ENCODE data around the gene GJA5. TPM values are rescaled to one million over a fixed set of nuclear protein-coding genes. Genes with fewer than 3 reads are reported as not detected.

GJA5 gene
- total and polyA plus RNA-seq, 5 donors: 57.1 to 264 (median 133) TPM

GRCh38 chr1:147726168-147726567 lies 34.2 kb downstream of the GJA5 start:
- H3K4me1 ChIP-seq (ENCODE audit: control insufficient read depth, insufficient read depth, low read length): peaks cover 2% of the 10 kb centered on the region
- H3K9me3 ChIP-seq (ENCODE audit: control insufficient read depth, low read length): no peaks in the 10 kb centered on the region
- DNase-seq: no peak
- WGBS: 45% methylated on average over 2 of the region's 2 CpGs
- no peaks in the 10 kb centered on the region for H3K27me3 ChIP-seq (ENCODE audit: control insufficient read depth, insufficient read depth)
- H3K27ac ChIP-seq (ENCODE audit: low read length): no peak overlapping the region
- H3K4me3 ChIP-seq (ENCODE audit: low read length): no peak overlapping the region
- intact Hi-C loops (cut with DNase I): loop anchor here in 2 of 4 donors (2.0 to 10.0 kb wide), 2 partner anchors 163 to 169 kb away; no protein-coding TSS in a partner anchor
- ATAC-seq: no peak

- Histone ChIP-seq H3K4me3 (ENCODE audit: low read length) (no peak overlapping the region), H3K9me3 (ENCODE audit: control insufficient read depth, low read length) (no peaks in the 10 kb centered on the region), H3K4me1 (ENCODE audit: control insufficient read depth, insufficient read depth, low read length) (peaks cover 2% of the 10 kb centered on the region), H3K27me3 (ENCODE audit: control insufficient read depth, insufficient read depth) (no peaks in the 10 kb centered on the region), H3K27ac (ENCODE audit: low read length) (no peak overlapping the region)
- WGBS: 94% methylated on average over 3 of the region's 3 CpGs
- no peak for ATAC-seq
- intact Hi-C loops (cut with DNase I): loop anchor here in 3 of 4 donors (2.0 to 10.0 kb wide), 3 partner anchors 163 to 169 kb away; no protein-coding TSS in a partner anchor
- no peak for DNase-seq
These were observed 34.7 kb downstream of the GJA5 start for GRCh38 chr1:147725685-147726084.

GRCh38 chr1:147723691-147724323 lies 36.6 kb downstream of the GJA5 start:
- 41% methylated on average over 7 of the region's 7 CpGs for WGBS
- intact Hi-C loops (cut with DNase I): loop anchor here in 3 of 4 donors (1.0 to 10.0 kb wide), 3 partner anchors 167 to 171 kb away; no protein-coding TSS in a partner anchor
- H3K27ac ChIP-seq (ENCODE audit: low read length): peak overlapping the region; percentile 21
- peaks cover 2% of the 10 kb centered on the region for H3K4me1 ChIP-seq (ENCODE audit: control insufficient read depth, insufficient read depth, low read length)
- peak; percentile 89 to 90 for ATAC-seq
- H3K4me3 ChIP-seq (ENCODE audit: low read length): no peak overlapping the region
- H3K27me3 ChIP-seq (ENCODE audit: control insufficient read depth, insufficient read depth): no peaks in the 10 kb centered on the region
- no peaks in the 10 kb centered on the region for H3K9me3 ChIP-seq (ENCODE audit: control insufficient read depth, low read length)
- DNase-seq: peak; percentile 52 to 74 (median 72)

- ATAC-seq: no peak
- Histone ChIP-seq H3K4me1 (ENCODE audit: control insufficient read depth, insufficient read depth, low read length) (peaks cover 2% of the 10 kb centered on the region), H3K4me3 (ENCODE audit: low read length) (no peak overlapping the region), H3K27ac (ENCODE audit: low read length) (no peak overlapping the region), H3K27me3 (ENCODE audit: control insufficient read depth, insufficient read depth) (no peaks in the 10 kb centered on the region), H3K9me3 (ENCODE audit: control insufficient read depth, low read length) (no peaks in the 10 kb centered on the region)
- no peak for DNase-seq
- intact Hi-C loops (cut with DNase I): loop anchor here in 1 of 4 donors (10.0 kb wide), 1 partner anchor 173 kb away; no protein-coding TSS in a partner anchor
- WGBS: 85% methylated on average over 2 of the region's 2 CpGs
These were observed 38.3 kb downstream of the GJA5 start for GRCh38 chr1:147722124-147722523.

GRCh38 chr1:147721716-147722115 lies 38.7 kb downstream of the GJA5 start:
- no peak for ATAC-seq
- no peaks in the 10 kb centered on the region for H3K27me3 ChIP-seq (ENCODE audit: control insufficient read depth, insufficient read depth)
- H3K9me3 ChIP-seq (ENCODE audit: control insufficient read depth, low read length): no peaks in the 10 kb centered on the region
- DNase-seq: no peak
- WGBS: 32% methylated on average over 1 of the region's 1 CpG
- no peak overlapping the region for H3K27ac ChIP-seq (ENCODE audit: low read length)
- H3K4me1 ChIP-seq (ENCODE audit: control insufficient read depth, insufficient read depth, low read length): peaks cover 2% of the 10 kb centered on the region
- no peak overlapping the region for H3K4me3 ChIP-seq (ENCODE audit: low read length)
- intact Hi-C loops (cut with DNase I): loop anchor here in 1 of 4 donors (10.0 kb wide), 1 partner anchor 173 kb away; no protein-coding TSS in a partner anchor

GRCh38 chr1:147720557-147720956 lies 39.8 kb downstream of the GJA5 start:
- 86% methylated on average over 4 of the region's 4 CpGs for WGBS
- intact Hi-C loops (cut with DNase I): loop anchor here in 1 of 4 donors (10.0 kb wide), 1 partner anchor 174 kb away; no protein-coding TSS in a partner anchor
- Histone ChIP-seq H3K4me3 (ENCODE audit: low read length) (no peak overlapping the region), H3K27ac (ENCODE audit: low read length) (no peak overlapping the region), H3K4me1 (ENCODE audit: control insufficient read depth, insufficient read depth, low read length) (peaks cover 2% of the 10 kb centered on the region), H3K9me3 (ENCODE audit: control insufficient read depth, low read length) (no peaks in the 10 kb centered on the region), H3K27me3 (ENCODE audit: control insufficient read depth, insufficient read depth) (no peaks in the 10 kb centered on the region)
- DNase-seq: no peak
- no peak for ATAC-seq

GRCh38 chr1:147719711-147720225 lies 40.6 kb downstream of the GJA5 start:
- H3K4me3 ChIP-seq (ENCODE audit: low read length): no peak overlapping the region
- H3K9me3 ChIP-seq (ENCODE audit: control insufficient read depth, low read length): no peaks in the 10 kb centered on the region
- peaks cover 2% of the 10 kb centered on the region for H3K4me1 ChIP-seq (ENCODE audit: control insufficient read depth, insufficient read depth, low read length)
- WGBS: 54% methylated on average over 7 of the region's 7 CpGs
- intact Hi-C loops (cut with DNase I): loop anchor here in 1 of 4 donors (10.0 kb wide), 1 partner anchor 175 kb away; no protein-coding TSS in a partner anchor
- H3K27ac ChIP-seq (ENCODE audit: low read length): no peak overlapping the region
- ATAC-seq (no peak), DNase-seq (no peak)
- H3K27me3 ChIP-seq (ENCODE audit: control insufficient read depth, insufficient read depth): no peaks in the 10 kb centered on the region

GRCh38 chr1:147719029-147719698 lies 41.2 kb downstream of the GJA5 start:
- 87% methylated on average over 7 of the region's 7 CpGs for WGBS
- DNase-seq: no peak
- no peak overlapping the region for H3K4me3 ChIP-seq (ENCODE audit: low read length)

GRCh38 chr1:147717706-147718097 lies 42.7 kb downstream of the GJA5 start:
- DNase-seq (no peak), ATAC-seq (peak; percentile 38 to 47)
- Histone ChIP-seq H3K27me3 (ENCODE audit: control insufficient read depth, insufficient read depth) (no peaks in the 10 kb centered on the region), H3K9me3 (ENCODE audit: control insufficient read depth, low read length) (no peaks in the 10 kb centered on the region), H3K27ac (ENCODE audit: low read length) (no peak overlapping the region), H3K4me3 (ENCODE audit: low read length) (no peak overlapping the region), H3K4me1 (ENCODE audit: control insufficient read depth, insufficient read depth, low read length) (no peaks in the 10 kb centered on the region)
- intact Hi-C loops (cut with DNase I): no loop called here
- WGBS: 50% methylated on average over 4 of the region's 4 CpGs

More at GRCh38 chr1:147719029-147719698, 41.2 kb downstream of the GJA5 start:
- Histone ChIP-seq H3K9me3 (ENCODE audit: control insufficient read depth, low read length) (no peaks in the 10 kb centered on the region), H3K27ac (ENCODE audit: low read length) (no peak overlapping the region), H3K27me3 (ENCODE audit: control insufficient read depth, insufficient read depth) (no peaks in the 10 kb centered on the region), H3K4me1 (ENCODE audit: control insufficient read depth, insufficient read depth, low read length) (peaks cover 2% of the 10 kb centered on the region)
- no peak for ATAC-seq
- intact Hi-C loops (cut with DNase I): no loop called here

- no peak for DNase-seq
- Histone ChIP-seq H3K4me1 (ENCODE audit: control insufficient read depth, insufficient read depth, low read length) (no peaks in the 10 kb centered on the region), H3K9me3 (ENCODE audit: control insufficient read depth, low read length) (no peaks in the 10 kb centered on the region), H3K27me3 (ENCODE audit: control insufficient read depth, insufficient read depth) (no peaks in the 10 kb centered on the region), H3K27ac (ENCODE audit: low read length) (no peak overlapping the region), H3K4me3 (ENCODE audit: low read length) (no peak overlapping the region)
- intact Hi-C loops (cut with DNase I): no loop called here
- no peak for ATAC-seq
- 91% methylated on average over 6 of the region's 6 CpGs for WGBS
These were observed 43.2 kb downstream of the GJA5 start for GRCh38 chr1:147717051-147717705.

GRCh38 chr1:147712605-147713004 lies 47.8 kb downstream of the GJA5 start:
- H3K27ac ChIP-seq (ENCODE audit: low read length): no peak overlapping the region
- intact Hi-C loops (cut with DNase I): no loop called here
- H3K4me1 ChIP-seq (ENCODE audit: control insufficient read depth, insufficient read depth, low read length): no peaks in the 10 kb centered on the region
- H3K9me3 ChIP-seq (ENCODE audit: control insufficient read depth, low read length): no peaks in the 10 kb centered on the region
- ATAC-seq (no peak), DNase-seq (no peak)
- no peaks in the 10 kb centered on the region for H3K27me3 ChIP-seq (ENCODE audit: control insufficient read depth, insufficient read depth)
- no peak overlapping the region for H3K4me3 ChIP-seq (ENCODE audit: low read length)

Measured in right cardiac atrium (tissue), 5 donors.